HepG2 (cell line): Measurements from ENCODE around the gene LYRM4. TPM values are rescaled to one million over a fixed set of nuclear protein-coding genes. Genes with fewer than 3 reads are reported as not detected.

Source experiments
- DNMT3B ChIP-seq: conservative IDR thresholded peaks from 2 replicates; pipeline ENCODE4 v1.6.1; 2016; ENCODE audit warnings: missing biosample characterization, control low read depth
- EP300 ChIP-seq, 3 experiments: sonication (generic) in 1 of 3; formaldehyde crosslinking in 1 of 3; IDR thresholded peaks; 2 replicates each; pipeline versions ENCODE4 v1.5.1 to v1.6.1; 2011 to 2020; ENCODE audit warnings: low read depth in 2 of 3, low read length in 2 of 3, borderline replicate concordance in 1 of 3, improper control_type of control experiment in 1 of 3, mild to moderate bottlenecking in 1 of 3, missing genetic modification reagents in 1 of 3, moderate library complexity in 1 of 3
- LCORL ChIP-seq, 2 experiments: fragments of 450-650 bp in 1 of 2; sonication (generic) in 1 of 2; formaldehyde crosslinking in 1 of 2; IDR thresholded peaks; 2 replicates each; pipeline versions ENCODE4 v1.5.0 to v1.6.1; 2017 to 2020; ENCODE audit warnings: antibody characterized with exemption in 1 of 2, missing genetic modification reagents in 1 of 2
- MIXL1 ChIP-seq: IDR thresholded peaks from 2 replicates; pipeline ENCODE4 v1.6.1; 2016
- MXD1 ChIP-seq: sonication (generic); formaldehyde crosslinking; IDR thresholded peaks from 2 replicates; pipeline ENCODE4 v1.4.0; 2020; ENCODE audit warnings: mild to moderate bottlenecking, missing genetic modification reagents
- POLR2A ChIP-seq, 2 experiments: IDR thresholded peaks; 2 replicates each; pipeline ENCODE4 v1.6.1; 2011; ENCODE audit warnings: low read depth in 2 of 2, low read length in 2 of 2, mild to moderate bottlenecking in 1 of 2, moderate library complexity in 1 of 2; ENCODE audit not compliant: insufficient read depth in 1 of 2
- RFXAP ChIP-seq: sonication (generic); formaldehyde crosslinking; IDR thresholded peaks from 2 replicates; pipeline ENCODE4 v1.4.0; 2020; ENCODE audit warnings: missing genetic modification reagents, borderline replicate concordance
- SAP130 ChIP-seq: IDR thresholded peaks from 2 replicates; pipeline ENCODE4 v1.6.1; 2016; ENCODE audit warnings: low read depth
- SIN3A ChIP-seq: IDR thresholded peaks from 2 replicates; pipeline ENCODE4 v1.6.1; 2011; ENCODE audit warnings: low read depth, mild to moderate bottlenecking, control low read depth, low read length, borderline replicate concordance
- SOX6 ChIP-seq, 2 experiments: fragments of 450-650 bp in 1 of 2; sonication (generic) in 1 of 2; formaldehyde crosslinking in 1 of 2; IDR thresholded peaks; 2 replicates each; pipeline versions ENCODE4 v1.4.0 to v1.6.1; 2017 to 2020; ENCODE audit warnings: antibody characterized with exemption in 1 of 2, mild to moderate bottlenecking in 1 of 2, missing genetic modification reagents in 1 of 2
- SP5 ChIP-seq: IDR thresholded peaks from 2 replicates; pipeline ENCODE4 v1.6.1; 2016; ENCODE audit warnings: low read depth, borderline replicate concordance
- TBX2 ChIP-seq: sonication (generic); formaldehyde crosslinking; IDR thresholded peaks from 2 replicates; pipeline ENCODE4 v1.5.0; 2020; ENCODE audit warnings: missing genetic modification reagents, mild to moderate bottlenecking, borderline replicate concordance
- TFE3 ChIP-seq: IDR thresholded peaks from 2 replicates; pipeline ENCODE4 v1.6.1; 2016
- ZBTB38 ChIP-seq: sonication (generic); formaldehyde crosslinking; IDR thresholded peaks from 2 replicates; pipeline ENCODE4 v1.5.1; 2020; ENCODE audit warnings: mild to moderate bottlenecking, missing genetic modification reagents
- ZBTB43 ChIP-seq: sonication (generic); formaldehyde crosslinking; conservative IDR thresholded peaks from 2 replicates; pipeline ENCODE4 v1.4.0; 2020; ENCODE audit warnings: missing genetic modification reagents
- ZBTB44 ChIP-seq: sonication (generic); formaldehyde crosslinking; IDR thresholded peaks from 2 replicates; pipeline ENCODE4 v1.4.0; 2020; ENCODE audit warnings: missing genetic modification reagents
- ZNF20 ChIP-seq: sonication (generic); formaldehyde crosslinking; IDR thresholded peaks from 2 replicates; pipeline ENCODE4 v1.4.0; 2020; ENCODE audit warnings: mild to moderate bottlenecking, moderate library complexity, missing genetic modification reagents
- ZNF230 ChIP-seq: sonication (generic); formaldehyde crosslinking; IDR thresholded peaks from 2 replicates; pipeline ENCODE4 v1.4.0; 2020; ENCODE audit warnings: mild to moderate bottlenecking, missing genetic modification reagents
- ZNF891 ChIP-seq: sonication (generic); formaldehyde crosslinking; IDR thresholded peaks from 2 replicates; pipeline ENCODE4 v1.5.0; 2020; ENCODE audit warnings: mild to moderate bottlenecking, missing genetic modification reagents
- polyA plus RNA-seq, 8 experiments: library from polyadenylated mRNA; depleted of rRNA in 3 of 8; stranded (reverse) in 7 of 8; unstranded in 1 of 8; fragments of >200 nt; fragmentation: Illumina TruSeq in 4 of 8; extraction: Trizol in 4 of 8; gene quantifications; 2 replicates each; pipeline versions ENCODE4 v1.2.1 to v1.2.3, GENCODE V29; 2011 to 2016; ENCODE audit warnings: low read depth in 4 of 8, missing spikeins in 1 of 8, mixed read lengths in 1 of 8; ENCODE audit not compliant: insufficient read depth in 1 of 8
- total RNA-seq, 5 experiments: library from RNA; depleted of rRNA; stranded (reverse); fragments of >200 nt; fragmentation: Illumina TruSeq; extraction: Trizol; gene quantifications; 2 replicates each; pipeline ENCODE4 v1.2.3, GENCODE V29; 2016; ENCODE audit warnings: low read depth in 1 of 5

Gene LYRM4
- total and polyA plus RNA-seq, 2 of the 13 experiments (the other 11 are each of a cell fraction or from before 2014, with no cell fraction given): 64.6 to 67.5 TPM

- no peak for TF ChIP-seq ZBTB44 (CRISPR knock-in tag)
- TF ChIP-seq SAP130 (CRISPR knock-in tag): peak; percentile 71
- TF ChIP-seq RFXAP (CRISPR knock-in tag): 0 out of 2 replicates have a peak, but pooled peaks have one; percentile 10
- 0 out of 2 replicates have a peak, but pooled peaks have one; percentile 3 for TF ChIP-seq MIXL1 (CRISPR knock-in tag)
- no peak for TF ChIP-seq EP300 (IDR thresholded peaks at IDR 0.05; ENCODE audit: low read depth in 2 of 2, low read length in 2 of 2)
- TF ChIP-seq EP300 (CRISPR knock-in tag; IDR thresholded peaks at IDR 0.05; ENCODE audit: borderline replicate concordance): no peak
- TF ChIP-seq TFE3 (CRISPR knock-in tag): 0 out of 2 replicates have a peak, but pooled peaks have one; percentile 26
- TF ChIP-seq TBX2 (CRISPR knock-in tag): peak; percentile 10; the same call in 1 of the 2 replicates
- TF ChIP-seq ZNF891 (CRISPR knock-in tag): no peak
- TF ChIP-seq ZNF20 (CRISPR knock-in tag): 0 out of 2 replicates have a peak, but pooled peaks have one; percentile 45
- 0 out of 2 replicates have a peak, but pooled peaks have one; percentile 15 for TF ChIP-seq SP5
- TF ChIP-seq SIN3A: peak; percentile 30; the same call in 1 of the 2 replicates
- no peak for TF ChIP-seq ZBTB43 (CRISPR knock-in tag)
- TF ChIP-seq MXD1 (CRISPR knock-in tag): 0 out of 2 replicates have a peak, but pooled peaks have one; percentile 12
- no peak for TF ChIP-seq ZNF230 (CRISPR knock-in tag)
- TF ChIP-seq LCORL (IDR thresholded peaks at IDR 0.05): no peak
- no peak for TF ChIP-seq LCORL (CRISPR knock-in tag; IDR thresholded peaks at IDR 0.05)
- TF ChIP-seq POLR2A (IDR thresholded peaks at IDR 0.05; ENCODE audit: insufficient read depth in 1 of 2, low read depth in 2 of 2, low read length in 2 of 2): peak in 1 of 2 experiments; percentile 82; a peak in 3 of 4 replicates
- 0 out of 2 replicates have a peak, but pooled peaks have one; percentile 75 for TF ChIP-seq DNMT3B (CRISPR knock-in tag)
- no peak for TF ChIP-seq ZBTB38 (CRISPR knock-in tag)
- TF ChIP-seq SOX6 (IDR thresholded peaks at IDR 0.05): no peak
- no peak for TF ChIP-seq SOX6 (CRISPR knock-in tag; IDR thresholded peaks at IDR 0.05)
- TF ChIP-seq, all 625 proteins: peak for 36
Measured at GRCh38 chr6:5260111-5260620, 584 bp downstream of the LYRM4 start (continued).
